Smooth muscle cell (in vitro differentiated cells): ENCODE measurements around the gene LDLRAD3. TPM values are rescaled to one million over a fixed set of nuclear protein-coding genes. Genes with fewer than 3 reads are reported as not detected.

Experiments
- DNase-seq: peaks from one replicate; lab custom pipeline; 2025; ENCODE audit not compliant: unreplicated experiment; lab: John Stamatoyannopoulos, UW
- H2AFZ ChIP-seq: fragments of 200-600 bp; sonication (generic); 2 replicates; pipeline ENCODE4 v1.6.0; 2016; ENCODE audit warnings: antibody characterized with exemption, low read depth, mild to moderate bottlenecking
- H3F3A ChIP-seq: fragments of 200-600 bp; sonication (generic); 2 replicates; pipeline ENCODE4 v1.6.0; 2017; ENCODE audit warnings: antibody characterized with exemption, low read depth
- H3K27ac ChIP-seq: fragments of 200-600 bp; sonication (generic); 2 replicates; pipeline ENCODE4 v1.5.1; 2016; ENCODE audit warnings: low read depth, mild to moderate bottlenecking
- H3K27me3 ChIP-seq: fragments of 200-600 bp; sonication (generic); 2 replicates; pipeline ENCODE4 v1.6.1; 2016; ENCODE audit warnings: low read depth, mild to moderate bottlenecking
- H3K36me3 ChIP-seq: fragments of 200-600 bp; sonication (generic); 2 replicates; pipeline ENCODE4 v1.5.1; 2016; ENCODE audit warnings: low read depth
- H3K4me1 ChIP-seq: fragments of 200-600 bp; sonication (generic); 2 replicates; pipeline ENCODE4 v1.5.1; 2016; ENCODE audit warnings: low read depth
- H3K4me2 ChIP-seq: fragments of 200-600 bp; sonication (generic); 2 replicates; pipeline ENCODE4 v1.6.0; 2016; ENCODE audit warnings: mild to moderate bottlenecking
- H3K4me3 ChIP-seq: fragments of 200-600 bp; sonication (generic); 2 replicates; pipeline ENCODE4 v1.5.1; 2016; ENCODE audit warnings: mild to moderate bottlenecking
- H3K79me2 ChIP-seq: fragments of 200-600 bp; sonication (generic); 2 replicates; pipeline ENCODE4 v1.6.0; 2016; ENCODE audit warnings: low read depth, mild to moderate bottlenecking
- H3K9ac ChIP-seq: fragments of 200-600 bp; sonication (generic); 2 replicates; pipeline ENCODE4 v1.6.0; 2016; ENCODE audit warnings: low read depth
- H3K9me3 ChIP-seq: fragments of 200-600 bp; sonication (generic); replicated peaks from 2 replicates; pipeline ENCODE4 v1.5.1; 2016; ENCODE audit warnings: low read depth
- H4K20me1 ChIP-seq: fragments of 200-600 bp; sonication (generic); 2 replicates; pipeline ENCODE4 v1.6.0; 2016; ENCODE audit warnings: low read depth
- WGBS: methylation state at CpG from one replicate; pipeline ENCODE4 v1.1.7; 2016; ENCODE audit warnings: low lambda C conversion rate; 5-methylcytosine and 5-hydroxymethylcytosine counted together
- polyA plus RNA-seq: library from polyadenylated mRNA; unstranded; fragments of >200 nt; fragmentation: Nextera tagmentation; extraction: Ambion mirVana; gene quantifications from 2 replicates; pipeline ENCODE4 v1.2.1, GENCODE V29; 2016
- total RNA-seq: library from RNA; depleted of rRNA; stranded (reverse); fragments of >200 nt; gene quantifications from 2 replicates; pipeline ENCODE4 v1.2.3, GENCODE V29; 2014
- TF ChIP-seq, protein P1 (sequence below): fragments of 200-600 bp; sonication (generic); IDR thresholded peaks from 2 replicates; pipeline ENCODE4 v1.5.1; 2017; ENCODE audit warnings: borderline replicate concordance, mild to moderate bottlenecking, antibody characterized with exemption; ENCODE audit not compliant: insufficient read depth, poor library complexity, severe bottlenecking

The LDLRAD3 gene
- total and polyA plus RNA-seq, 2 experiments from 2014 or later, result 6.1 to 10.0 TPM

DNA sequence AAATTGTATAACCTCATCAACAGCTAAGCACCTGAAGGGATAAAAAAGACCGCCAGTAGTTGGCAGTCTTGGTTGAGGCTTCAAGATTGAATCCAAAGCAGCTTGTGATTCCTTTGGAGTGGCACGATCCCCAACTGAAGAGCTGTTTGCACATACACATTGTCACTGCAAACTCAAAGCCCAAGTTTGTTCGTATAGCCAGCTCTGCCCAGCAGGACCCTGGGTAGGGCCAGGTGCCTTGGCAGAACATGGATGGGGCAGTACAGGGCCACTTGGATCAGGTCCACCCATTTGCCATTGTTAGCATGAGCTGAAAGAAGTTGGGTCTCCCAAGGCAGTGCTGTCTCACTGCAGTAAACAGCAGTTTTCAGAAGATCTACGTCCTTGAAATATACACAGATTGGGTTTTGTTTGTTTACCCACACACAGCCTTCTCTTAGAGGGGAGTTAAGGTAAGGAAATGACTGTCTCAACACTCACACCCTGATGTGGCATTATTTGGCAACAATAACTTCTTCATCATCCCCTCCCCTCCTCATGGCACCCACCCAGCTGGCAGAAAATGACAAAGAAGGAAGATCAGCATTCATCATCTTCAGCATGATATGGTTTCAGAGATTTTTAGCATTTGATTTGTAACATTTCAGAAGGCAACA lies 212.4 kb downstream of the LDLRAD3 start:
- DNase-seq, result no peak
- Histone ChIP-seq H2AFZ (no peak overlapping the region), H3K4me1 (no peaks in the 10 kb centered on the region), H3F3A (no peaks in the 10 kb centered on the region), H3K4me2 (no peak overlapping the region), H3K4me3 (no peak overlapping the region), H3K79me2 (no peaks in the 10 kb centered on the region), H3K27ac (no peak overlapping the region), H3K36me3 (no peaks in the 10 kb centered on the region), H3K9me3 (no peaks in the 10 kb centered on the region), H4K20me1 (no peaks in the 10 kb centered on the region), H3K27me3 (no peaks in the 10 kb centered on the region), H3K9ac (no peak overlapping the region)
- 95% methylated on average over 4 of the region's 4 CpGs for WGBS
- TF ChIP-seq, protein P1, sequence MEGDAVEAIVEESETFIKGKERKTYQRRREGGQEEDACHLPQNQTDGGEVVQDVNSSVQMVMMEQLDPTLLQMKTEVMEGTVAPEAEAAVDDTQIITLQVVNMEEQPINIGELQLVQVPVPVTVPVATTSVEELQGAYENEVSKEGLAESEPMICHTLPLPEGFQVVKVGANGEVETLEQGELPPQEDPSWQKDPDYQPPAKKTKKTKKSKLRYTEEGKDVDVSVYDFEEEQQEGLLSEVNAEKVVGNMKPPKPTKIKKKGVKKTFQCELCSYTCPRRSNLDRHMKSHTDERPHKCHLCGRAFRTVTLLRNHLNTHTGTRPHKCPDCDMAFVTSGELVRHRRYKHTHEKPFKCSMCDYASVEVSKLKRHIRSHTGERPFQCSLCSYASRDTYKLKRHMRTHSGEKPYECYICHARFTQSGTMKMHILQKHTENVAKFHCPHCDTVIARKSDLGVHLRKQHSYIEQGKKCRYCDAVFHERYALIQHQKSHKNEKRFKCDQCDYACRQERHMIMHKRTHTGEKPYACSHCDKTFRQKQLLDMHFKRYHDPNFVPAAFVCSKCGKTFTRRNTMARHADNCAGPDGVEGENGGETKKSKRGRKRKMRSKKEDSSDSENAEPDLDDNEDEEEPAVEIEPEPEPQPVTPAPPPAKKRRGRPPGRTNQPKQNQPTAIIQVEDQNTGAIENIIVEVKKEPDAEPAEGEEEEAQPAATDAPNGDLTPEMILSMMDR, result no peak

DNA sequence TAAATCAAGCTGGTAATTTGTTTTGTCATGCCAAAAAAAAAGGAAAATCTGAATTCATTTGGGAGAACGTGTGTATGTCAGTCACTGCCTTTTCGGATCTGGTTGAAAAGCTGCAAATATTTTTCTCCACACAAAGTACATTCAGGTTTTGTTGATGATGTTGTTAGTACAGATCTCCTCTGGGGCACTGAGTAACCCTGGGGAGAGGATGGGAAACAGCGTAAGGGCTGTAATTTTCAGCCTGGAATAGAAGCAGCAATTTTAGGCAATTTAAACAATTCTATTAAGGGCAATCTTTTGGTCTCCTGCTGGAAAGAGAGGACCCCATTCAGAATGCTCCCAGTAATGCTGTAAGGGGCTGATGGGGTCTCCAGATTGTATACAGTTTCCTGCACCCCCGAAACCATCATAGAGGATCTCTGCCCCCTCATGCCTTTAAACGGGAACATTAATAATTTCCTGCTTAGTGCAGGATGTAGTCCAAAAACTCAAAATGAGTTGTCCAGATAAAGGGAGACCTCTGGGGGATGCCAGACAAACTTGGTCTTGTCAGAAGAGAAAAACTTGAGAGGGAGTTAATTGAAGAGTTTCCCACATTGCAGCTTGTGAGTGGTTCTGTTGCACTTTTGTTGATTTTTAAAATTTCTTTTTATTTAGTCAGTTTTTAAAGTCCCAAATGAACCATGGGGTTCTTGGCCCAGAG lies 213.1 kb downstream of the LDLRAD3 start:
- Histone ChIP-seq H3K4me2 (no peak overlapping the region), H3F3A (peaks cover 6% of the 10 kb centered on the region), H3K4me3 (no peak overlapping the region), H3K36me3 (no peaks in the 10 kb centered on the region), H3K9ac (no peak overlapping the region), H3K4me1 (no peaks in the 10 kb centered on the region), H4K20me1 (no peaks in the 10 kb centered on the region), H3K9me3 (no peaks in the 10 kb centered on the region), H3K79me2 (no peaks in the 10 kb centered on the region), H2AFZ (no peak overlapping the region), H3K27me3 (no peaks in the 10 kb centered on the region), H3K27ac (no peak overlapping the region)
- TF ChIP-seq, protein P1, result no peak
- no peak for DNase-seq
- WGBS, result 80% methylated on average over 5 of the region's 5 CpGs

DNA sequence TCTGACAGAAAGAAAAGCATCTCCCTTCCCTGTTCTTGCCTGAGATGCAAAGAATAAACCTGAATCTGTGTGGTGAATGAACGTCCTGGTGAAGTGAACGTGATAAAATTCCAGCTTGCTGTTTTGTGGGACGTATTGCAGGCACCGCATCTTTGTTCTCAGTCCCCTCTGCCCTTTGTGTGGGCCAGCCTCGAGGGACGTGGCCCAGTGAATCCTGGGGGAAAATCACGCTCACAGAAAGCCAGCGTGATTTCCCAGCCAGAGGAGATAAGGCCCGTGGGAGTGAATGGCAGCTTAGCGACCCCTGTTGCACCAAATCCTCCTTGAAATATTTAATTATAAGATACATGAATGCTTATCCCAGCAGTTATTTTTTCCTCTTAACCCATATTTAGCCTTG lies 216.2 kb downstream of the LDLRAD3 start:
- H3K27me3 ChIP-seq, result no peaks in the 10 kb centered on the region
- WGBS, result 56% methylated on average over 10 of the region's 10 CpGs
- no peaks in the 10 kb centered on the region for H3K36me3 ChIP-seq
- no peak overlapping the region for H2AFZ ChIP-seq
- H3F3A ChIP-seq, result peaks cover 9% of the 10 kb centered on the region
- no peak overlapping the region for H3K9ac ChIP-seq
- H3K79me2 ChIP-seq, result no peaks in the 10 kb centered on the region
- no peak overlapping the region for H3K4me2 ChIP-seq
- TF ChIP-seq, protein P1, result no peak
- no peaks in the 10 kb centered on the region for H4K20me1 ChIP-seq
- no peak for DNase-seq
- H3K4me1 ChIP-seq, result peaks cover 12% of the 10 kb centered on the region
- no peaks in the 10 kb centered on the region for H3K9me3 ChIP-seq
- H3K27ac ChIP-seq, result no peak overlapping the region
- no peak overlapping the region for H3K4me3 ChIP-seq
